22Rv1 (cell line): ENCODE data around the gene FLVCR2.

Experiments
- CTCF ChIP-seq: fragments of 450-650 bp; IDR thresholded peaks from 2 replicates; pipeline ENCODE4 v1.5.1; 2017; ENCODE audit warnings: mild to moderate bottlenecking
- ZFX ChIP-seq: fragments of 450-650 bp; IDR thresholded peaks from 2 replicates; pipeline ENCODE4 v1.6.1; 2017; ENCODE audit warnings: antibody characterized with exemption, borderline replicate concordance

GRCh38 chr14:75539561-75540478 is 38.6 kb upstream of the FLVCR2 start:
- TF ChIP-seq CTCF (no peak), ZFX (no peak)
